ENCODE results near the gene ZNF385A.

DNA sequence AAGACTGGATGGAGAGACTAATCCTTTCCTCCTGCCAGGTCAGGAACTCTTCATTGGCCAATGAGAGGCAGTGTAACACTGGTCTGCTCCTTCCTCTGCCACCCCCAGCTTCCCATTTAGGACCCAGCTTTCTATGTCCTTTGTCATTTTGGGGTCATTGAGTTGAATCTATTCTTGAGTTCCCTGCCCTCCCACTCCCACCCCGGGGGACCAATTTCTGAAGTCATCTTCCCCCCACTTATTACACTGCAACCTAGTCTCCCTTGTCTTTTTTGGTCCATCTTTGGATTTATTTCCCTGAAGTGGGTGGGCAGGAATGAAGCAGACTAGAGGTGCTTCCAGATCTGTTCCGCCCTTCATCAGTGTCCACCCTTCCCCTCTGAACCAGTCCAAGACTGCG lies 42.2 kb upstream of the ZNF385A start:
- TF ChIP-seq, protein P1, sequence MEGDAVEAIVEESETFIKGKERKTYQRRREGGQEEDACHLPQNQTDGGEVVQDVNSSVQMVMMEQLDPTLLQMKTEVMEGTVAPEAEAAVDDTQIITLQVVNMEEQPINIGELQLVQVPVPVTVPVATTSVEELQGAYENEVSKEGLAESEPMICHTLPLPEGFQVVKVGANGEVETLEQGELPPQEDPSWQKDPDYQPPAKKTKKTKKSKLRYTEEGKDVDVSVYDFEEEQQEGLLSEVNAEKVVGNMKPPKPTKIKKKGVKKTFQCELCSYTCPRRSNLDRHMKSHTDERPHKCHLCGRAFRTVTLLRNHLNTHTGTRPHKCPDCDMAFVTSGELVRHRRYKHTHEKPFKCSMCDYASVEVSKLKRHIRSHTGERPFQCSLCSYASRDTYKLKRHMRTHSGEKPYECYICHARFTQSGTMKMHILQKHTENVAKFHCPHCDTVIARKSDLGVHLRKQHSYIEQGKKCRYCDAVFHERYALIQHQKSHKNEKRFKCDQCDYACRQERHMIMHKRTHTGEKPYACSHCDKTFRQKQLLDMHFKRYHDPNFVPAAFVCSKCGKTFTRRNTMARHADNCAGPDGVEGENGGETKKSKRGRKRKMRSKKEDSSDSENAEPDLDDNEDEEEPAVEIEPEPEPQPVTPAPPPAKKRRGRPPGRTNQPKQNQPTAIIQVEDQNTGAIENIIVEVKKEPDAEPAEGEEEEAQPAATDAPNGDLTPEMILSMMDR (IDR thresholded peaks at IDR 0.05; ENCODE audit: borderline replicate concordance, extremely low read depth, low read length, poor library complexity, severe bottlenecking) = no peak
- no peak for TF ChIP-seq EZH2 (IDR thresholded peaks at IDR 0.05; ENCODE audit: borderline replicate concordance, low read depth, low read length, severe bottlenecking)

All from DND-41 (cell line).